HEK293 (cell line): ENCODE results near the gene SLC18A2.

Experiments
- CTCF ChIP-seq: fragments of 450-650 bp; formaldehyde crosslinking; IDR thresholded peaks from 2 replicates; pipeline ENCODE4 v1.5.1; 2016; ENCODE audit warnings: missing biosample characterization, missing genetic modification characterization
- YY1 ChIP-seq: fragments of 450-650 bp; formaldehyde crosslinking; IDR thresholded peaks from 2 replicates; pipeline ENCODE4 v1.5.1; 2018; ENCODE audit warnings: missing biosample characterization, missing genetic modification characterization
- ZNF121 ChIP-seq: fragments of 450-650 bp; formaldehyde crosslinking; IDR thresholded peaks from 2 replicates; pipeline ENCODE4 v1.5.1; 2016; ENCODE audit warnings: missing biosample characterization, missing genetic modification characterization
- ZNF280C ChIP-seq: fragments of 450-650 bp; formaldehyde crosslinking; IDR thresholded peaks from 2 replicates; pipeline ENCODE4 v1.5.1; 2016; ENCODE audit warnings: missing biosample characterization, missing genetic modification characterization
- ZNF423 ChIP-seq: fragments of 450-650 bp; formaldehyde crosslinking; IDR thresholded peaks from 2 replicates; pipeline ENCODE4 v1.5.1; 2016; ENCODE audit warnings: missing biosample characterization, missing genetic modification characterization
- ZNF530 ChIP-seq: fragments of 450-650 bp; formaldehyde crosslinking; IDR thresholded peaks from 2 replicates; pipeline ENCODE4 v1.5.1; 2016; ENCODE audit warnings: low read depth, missing biosample characterization, missing genetic modification characterization

GRCh38 chr10:117254774-117255735, 14.1 kb downstream of the SLC18A2 start:
- no peak for TF ChIP-seq ZNF530 (tag by site-specific recombination)
- TF ChIP-seq ZNF280C = no peak
- TF ChIP-seq ZNF121 (tag by site-specific recombination) = no peak
- TF ChIP-seq YY1 (tag by site-specific recombination) = no peak
- no peak for TF ChIP-seq CTCF (tag by site-specific recombination)
- no peak for TF ChIP-seq ZNF423 (tag by site-specific recombination)
